Measurements from ENCODE around the gene SLC2A13. TPM values are rescaled to one million over a fixed set of nuclear protein-coding genes. Genes with fewer than 3 reads are reported as not detected.

SLC2A13 gene
- total and polyA plus RNA-seq, 10 of the 15 experiments (the other 5 are each of a cell fraction or from before 2014, with no cell fraction given): 0.05 to 3.7 (median 0.25) TPM

GRCh38 chr12:40105515-40106201, at the start of gene SLC2A13 (continued):
- TF ChIP-seq USF1 (IDR thresholded peaks at IDR 0.05; ENCODE audit: borderline replicate concordance, extremely low read length, insufficient read depth, low read depth, low read length) (peak; percentile 85), MYC (IDR thresholded peaks at IDR 0.05; ENCODE audit: insufficient read depth, insufficient read length, insufficient replicate concordance, low read length, severe bottlenecking) (no peak), MLLT1 (IDR thresholded peaks at IDR 0.05) (no peak), NBN (IDR thresholded peaks at IDR 0.05) (no peak), ZNF384 (IDR thresholded peaks at IDR 0.05; ENCODE audit: borderline replicate concordance, low read depth, low read length) (no peak), GATAD2B (conservative IDR thresholded peaks at IDR 0.05; ENCODE audit: low read depth) (peak; percentile 74; the same call in 1 of the 2 replicates), FOS (IDR thresholded peaks at IDR 0.05; ENCODE audit: borderline replicate concordance, extremely low read depth, insufficient read length) (no peak), BRCA1 (IDR thresholded peaks at IDR 0.05; ENCODE audit: low read depth, low read length) (no peak), ATF7 (IDR thresholded peaks at IDR 0.05; ENCODE audit: low read depth) (no peak), MTA2 (IDR thresholded peaks at IDR 0.05; ENCODE audit: low read depth) (no peak), LARP7 (IDR thresholded peaks at IDR 0.05) (peak; percentile 80), CEBPZ (IDR thresholded peaks at IDR 0.05; ENCODE audit: low read depth, low read length) (no peak), RB1 (IDR thresholded peaks at IDR 0.05; ENCODE audit: borderline replicate concordance) (0 out of 2 replicates have a peak, but pooled peaks have one; percentile 50), ZNF207 (IDR thresholded peaks at IDR 0.05; ENCODE audit: borderline replicate concordance) (no peak; the same call in 1 of the 2 replicates), CEBPB (IDR thresholded peaks at IDR 0.05; ENCODE audit: borderline replicate concordance in 1 of 2, low read depth in 2 of 2, low read length in 2 of 2) (no peak)
- TF ChIP-seq, protein P1, sequence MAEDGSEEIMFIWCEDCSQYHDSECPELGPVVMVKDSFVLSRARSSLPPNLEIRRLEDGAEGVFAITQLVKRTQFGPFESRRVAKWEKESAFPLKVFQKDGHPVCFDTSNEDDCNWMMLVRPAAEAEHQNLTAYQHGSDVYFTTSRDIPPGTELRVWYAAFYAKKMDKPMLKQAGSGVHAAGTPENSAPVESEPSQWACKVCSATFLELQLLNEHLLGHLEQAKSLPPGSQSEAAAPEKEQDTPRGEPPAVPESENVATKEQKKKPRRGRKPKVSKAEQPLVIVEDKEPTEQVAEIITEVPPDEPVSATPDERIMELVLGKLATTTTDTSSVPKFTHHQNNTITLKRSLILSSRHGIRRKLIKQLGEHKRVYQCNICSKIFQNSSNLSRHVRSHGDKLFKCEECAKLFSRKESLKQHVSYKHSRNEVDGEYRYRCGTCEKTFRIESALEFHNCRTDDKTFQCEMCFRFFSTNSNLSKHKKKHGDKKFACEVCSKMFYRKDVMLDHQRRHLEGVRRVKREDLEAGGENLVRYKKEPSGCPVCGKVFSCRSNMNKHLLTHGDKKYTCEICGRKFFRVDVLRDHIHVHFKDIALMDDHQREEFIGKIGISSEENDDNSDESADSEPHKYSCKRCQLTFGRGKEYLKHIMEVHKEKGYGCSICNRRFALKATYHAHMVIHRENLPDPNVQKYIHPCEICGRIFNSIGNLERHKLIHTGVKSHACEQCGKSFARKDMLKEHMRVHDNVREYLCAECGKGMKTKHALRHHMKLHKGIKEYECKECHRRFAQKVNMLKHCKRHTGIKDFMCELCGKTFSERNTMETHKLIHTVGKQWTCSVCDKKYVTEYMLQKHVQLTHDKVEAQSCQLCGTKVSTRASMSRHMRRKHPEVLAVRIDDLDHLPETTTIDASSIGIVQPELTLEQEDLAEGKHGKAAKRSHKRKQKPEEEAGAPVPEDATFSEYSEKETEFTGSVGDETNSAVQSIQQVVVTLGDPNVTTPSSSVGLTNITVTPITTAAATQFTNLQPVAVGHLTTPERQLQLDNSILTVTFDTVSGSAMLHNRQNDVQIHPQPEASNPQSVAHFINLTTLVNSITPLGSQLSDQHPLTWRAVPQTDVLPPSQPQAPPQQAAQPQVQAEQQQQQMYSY (CRISPR knock-in tag; IDR thresholded peaks at IDR 0.05): no peak

Measured in GM12878 (cell line).